Measurements from ENCODE around the gene CDK6. TPM values are rescaled to one million over a fixed set of nuclear protein-coding genes. Genes with fewer than 3 reads are reported as not detected.
"Not testable (repeated sequence)": the region's sequence is repeated elsewhere in the genome, so short reads cannot be mapped to it uniquely, and the experiment has no call there.

Gene CDK6
- polyA plus RNA-seq, 4 donors, result 40.6 to 54.1 (median 48.1) TPM

GRCh38 chr7:92606985-92607384 is 229.4 kb downstream of the CDK6 start:
- no peak for DNase-seq (ENCODE audit: low read depth in 4 of 4, low spot score in 3 of 4)

- DNase-seq (ENCODE audit: low read depth in 4 of 4, low spot score in 3 of 4), result not testable (repeated sequence)
These were observed 231.9 kb downstream of the CDK6 start for GRCh38 chr7:92604517-92604916.

- DNase-seq (ENCODE audit: low read depth in 4 of 4, low spot score in 3 of 4), result no peak
These were observed 233.3 kb downstream of the CDK6 start for GRCh38 chr7:92603089-92603445.

DNA sequence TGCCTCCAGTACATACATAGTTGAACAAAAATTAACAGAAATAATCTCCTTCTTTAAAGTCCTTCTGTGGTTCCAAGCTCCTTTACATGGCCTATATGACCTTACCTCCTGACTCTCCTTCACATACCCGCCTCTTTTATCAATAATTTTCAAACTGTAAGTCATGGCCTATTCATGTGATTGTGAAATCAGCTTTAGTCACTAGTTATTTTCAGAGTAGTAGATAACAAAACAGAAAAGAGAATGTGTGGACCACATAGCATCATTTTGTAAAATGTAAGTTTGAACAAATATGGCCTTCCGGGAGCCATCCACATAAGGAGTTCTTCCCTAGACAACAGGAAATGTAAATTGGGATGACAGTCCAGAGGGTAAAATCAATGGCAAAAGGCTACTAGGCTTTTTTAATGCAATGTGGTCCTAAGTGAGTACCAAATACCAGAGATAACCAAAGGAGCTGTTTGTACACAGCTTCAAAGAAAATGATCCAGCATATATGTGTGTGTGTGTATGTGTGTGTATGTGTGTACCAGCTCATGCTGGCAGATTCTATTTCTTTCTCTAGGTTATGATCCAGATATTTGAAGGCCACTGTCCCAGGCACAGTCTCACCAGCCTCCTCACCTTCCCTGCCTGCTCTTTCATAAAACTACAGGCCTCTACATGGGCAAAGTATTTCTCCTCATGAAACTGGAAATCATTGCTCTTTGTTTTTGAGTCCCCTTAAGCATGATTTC is 233.9 kb downstream of the CDK6 start:
- DNase-seq (ENCODE audit: low read depth in 4 of 4, low spot score in 3 of 4), result no peak

- DNase-seq (ENCODE audit: low read depth in 4 of 4, low spot score in 3 of 4), result no peak
These were observed 237.9 kb downstream of the CDK6 start for GRCh38 chr7:92598310-92598981.

DNA sequence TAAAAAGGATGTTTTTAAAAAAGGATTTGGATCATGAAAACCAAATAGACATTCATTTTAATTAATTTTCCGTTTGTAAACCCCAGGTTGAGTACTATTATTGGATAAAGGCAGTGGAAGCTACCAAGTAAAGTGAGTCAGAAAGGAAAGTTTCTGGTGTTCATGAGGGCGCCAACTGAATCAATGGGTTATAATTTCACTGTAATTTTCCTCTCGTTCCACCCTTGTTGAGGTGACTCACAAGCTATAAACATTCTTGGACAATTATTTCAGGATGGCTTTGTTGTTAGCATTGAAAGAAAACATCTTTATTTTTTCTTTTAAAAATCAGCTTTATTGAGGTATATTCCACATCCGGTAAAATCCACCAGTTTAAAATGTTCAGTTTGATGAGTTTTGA is 241.1 kb downstream of the CDK6 start:
- DNase-seq (ENCODE audit: low read depth in 4 of 4, low spot score in 3 of 4), result no peak

- no peak for DNase-seq (ENCODE audit: low read depth in 4 of 4, low spot score in 3 of 4)
These were observed 241.6 kb downstream of the CDK6 start for GRCh38 chr7:92594746-92595145.

- DNase-seq (ENCODE audit: low read depth in 4 of 4, low spot score in 3 of 4), result no peak
These were observed 245.6 kb downstream of the CDK6 start for GRCh38 chr7:92590711-92591310.

GRCh38 chr7:92589056-92589455 is 247.3 kb downstream of the CDK6 start:
- no peak for DNase-seq (ENCODE audit: low read depth in 4 of 4, low spot score in 3 of 4)

GRCh38 chr7:92588561-92588960 is 247.8 kb downstream of the CDK6 start:
- DNase-seq (ENCODE audit: low read depth in 4 of 4, low spot score in 3 of 4), result no peak

DNA sequence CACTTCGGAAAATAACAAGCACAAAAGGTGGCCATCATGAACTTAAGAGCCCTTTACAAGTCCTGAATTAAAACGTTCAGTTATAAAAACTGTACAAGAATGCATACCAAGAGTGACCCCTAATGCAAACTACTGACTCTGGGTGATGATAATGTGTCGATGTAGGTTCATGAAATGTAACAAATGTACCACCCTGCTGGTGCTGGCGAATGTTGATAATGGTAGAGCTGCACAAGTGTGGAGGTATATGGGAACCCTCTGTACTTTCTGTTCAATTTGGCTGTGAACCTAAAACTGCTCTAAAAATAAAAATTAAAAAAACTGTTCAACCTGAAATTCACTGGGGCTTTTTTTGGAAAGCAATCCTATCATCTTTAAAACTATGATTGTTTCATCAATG is 249.5 kb downstream of the CDK6 start:
- DNase-seq (ENCODE audit: low read depth in 4 of 4, low spot score in 3 of 4), result no peak

- DNase-seq (ENCODE audit: low read depth in 4 of 4, low spot score in 3 of 4), result no peak
These were observed 250.0 kb downstream of the CDK6 start for GRCh38 chr7:92586403-92586802.

DNA sequence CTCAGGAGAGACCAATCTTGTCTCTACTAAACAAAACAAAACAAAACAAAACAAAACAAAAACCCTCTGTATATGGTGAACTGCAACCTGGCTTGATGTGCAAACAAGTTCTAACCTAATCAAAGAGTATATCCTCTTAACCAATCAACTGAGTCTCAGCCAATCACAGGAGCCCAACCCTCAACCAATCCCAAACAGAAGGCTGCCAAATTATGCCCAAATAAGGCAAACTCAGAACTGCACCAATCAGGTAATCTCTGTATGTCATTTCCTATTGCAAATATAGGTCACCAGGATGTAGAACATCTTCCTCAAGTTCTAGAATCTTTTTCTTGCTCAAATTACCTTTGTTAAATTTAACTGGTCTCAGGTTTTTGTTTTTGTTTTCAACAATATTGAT is 251.4 kb downstream of the CDK6 start:
- no peak for DNase-seq (ENCODE audit: low read depth in 4 of 4, low spot score in 3 of 4)

GRCh38 chr7:92582948-92583347 is 253.4 kb downstream of the CDK6 start:
- DNase-seq (ENCODE audit: low read depth in 4 of 4, low spot score in 3 of 4), result no peak

DNA sequence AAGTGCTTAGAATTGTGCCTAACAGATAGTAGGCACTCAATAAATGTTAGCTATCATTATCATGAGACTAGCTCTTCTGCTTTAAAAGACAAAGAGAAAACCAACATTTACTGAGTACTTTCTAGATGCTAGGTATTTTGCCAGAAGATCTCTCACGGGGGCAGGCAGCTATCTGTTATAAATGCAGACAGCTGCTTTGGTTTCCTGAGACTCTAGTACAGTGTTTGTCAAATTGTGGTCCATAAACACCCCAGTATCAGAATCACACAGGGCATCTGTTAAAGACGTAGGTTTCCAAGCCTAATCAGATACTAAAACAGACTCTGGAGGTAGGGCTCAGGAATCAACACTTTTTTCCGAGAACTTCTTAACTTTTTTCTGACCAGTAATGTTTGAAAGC is 260.1 kb downstream of the CDK6 start:
- DNase-seq (ENCODE audit: low read depth in 4 of 4, low spot score in 3 of 4), result no peak

DNA sequence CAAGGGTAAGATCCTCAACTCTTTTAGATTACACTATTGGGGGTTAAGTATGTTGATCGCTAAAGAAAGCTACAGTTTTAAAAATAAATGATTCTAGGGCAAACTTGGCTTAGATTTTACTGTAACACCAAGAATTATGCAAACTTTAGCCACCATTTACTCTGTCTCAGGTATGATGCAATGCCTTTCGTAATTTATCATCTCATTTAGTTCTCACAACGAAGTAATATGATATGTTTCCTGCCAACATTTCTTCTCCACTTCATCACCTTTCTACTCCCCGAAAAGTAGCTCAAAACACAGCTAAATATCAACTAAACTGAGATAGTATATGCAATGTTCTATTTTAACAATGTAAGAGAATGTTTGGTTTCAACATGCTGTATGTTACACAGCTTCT is 267.2 kb downstream of the CDK6 start:
- DNase-seq (ENCODE audit: low read depth in 4 of 4, low spot score in 3 of 4), result no peak

- DNase-seq (ENCODE audit: low read depth in 4 of 4, low spot score in 3 of 4), result no peak
These were observed 268.9 kb downstream of the CDK6 start for GRCh38 chr7:92567460-92567859.

DNA sequence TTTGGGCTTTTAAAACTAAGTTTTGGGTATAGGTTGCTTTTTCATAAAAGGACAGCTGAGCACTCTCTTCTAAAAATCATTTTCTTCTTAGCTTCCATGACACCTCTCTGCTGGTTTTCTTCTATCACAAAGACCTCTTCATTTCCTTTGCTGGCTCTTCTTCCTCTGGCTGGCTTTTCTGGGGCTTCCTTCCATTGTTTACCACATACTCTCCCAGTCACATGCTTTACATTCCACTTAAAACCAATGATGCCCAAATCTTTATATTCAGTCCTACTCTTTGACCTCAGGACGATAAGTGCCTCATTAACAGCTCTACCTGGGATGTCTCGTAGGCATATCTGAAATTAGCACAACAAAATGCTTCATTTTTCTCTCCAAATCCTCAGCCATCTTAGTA is 273.0 kb downstream of the CDK6 start:
- DNase-seq (ENCODE audit: low read depth in 4 of 4, low spot score in 3 of 4), result no peak

DNA sequence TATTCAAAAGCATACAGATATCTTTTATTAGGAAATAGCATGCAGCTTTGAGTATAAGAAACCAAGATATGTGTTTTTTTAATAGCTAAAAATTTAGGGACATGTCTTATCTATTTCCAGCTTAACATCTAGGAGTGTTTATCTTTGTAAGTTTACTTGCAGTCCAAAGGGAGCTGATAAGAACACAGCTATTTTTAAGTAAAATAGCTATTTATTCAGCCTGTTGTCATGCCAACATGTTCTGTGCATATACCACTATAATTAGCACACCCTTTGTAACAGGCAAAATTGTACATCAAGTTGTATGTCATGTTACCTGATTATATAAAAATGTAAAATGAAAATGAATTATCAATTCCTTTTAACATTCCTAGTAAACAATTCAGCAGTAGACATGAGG is 275.8 kb downstream of the CDK6 start:
- DNase-seq (ENCODE audit: low read depth in 4 of 4, low spot score in 3 of 4), result no peak

- DNase-seq (ENCODE audit: low read depth in 4 of 4, low spot score in 3 of 4), result no peak
These were observed 278.5 kb downstream of the CDK6 start for GRCh38 chr7:92557808-92558362.

GRCh38 chr7:92557249-92557648 is 279.1 kb downstream of the CDK6 start:
- DNase-seq (ENCODE audit: low read depth in 4 of 4, low spot score in 3 of 4), result no peak
